Ecto neural progenitor cell (in vitro differentiated cells): ENCODE measurements around the gene UGT2B11.
"Not testable (repeated sequence)": the region's sequence is repeated elsewhere in the genome, so short reads cannot be mapped to it uniquely, and the experiment has no call there.

Experiments
- DNase-seq: peaks from one replicate; pipeline ENCODE4 v3.0.0-alpha.2; 2018; ENCODE audit warnings: low spot score

UGT2B11 gene

GRCh38 chr4:69169171-69169570 lies 45.4 kb downstream of the UGT2B11 start:
- not testable (repeated sequence) for DNase-seq

GRCh38 chr4:69167300-69167699 lies 47.2 kb downstream of the UGT2B11 start:
- no peak for DNase-seq

DNA sequence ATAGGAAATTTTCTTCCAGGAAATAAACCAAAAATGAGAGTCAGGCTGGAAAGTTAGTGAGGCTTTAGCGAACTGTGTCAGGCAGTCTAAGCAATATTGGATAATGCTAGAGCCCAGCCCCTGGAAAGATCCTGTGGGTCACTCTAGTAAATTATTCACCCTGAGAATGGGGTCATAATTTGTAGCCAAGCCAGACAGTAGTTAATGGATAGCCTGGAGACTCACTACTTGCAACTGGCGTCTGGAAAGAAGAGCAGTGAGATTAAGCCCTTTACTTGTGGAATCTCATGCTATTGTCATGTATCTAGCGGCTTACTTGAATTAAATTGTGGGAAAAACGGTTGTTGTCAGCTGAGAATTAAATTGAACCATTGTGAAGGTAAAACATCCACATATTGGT lies 48.2 kb downstream of the UGT2B11 start:
- DNase-seq: not testable (repeated sequence)

- DNase-seq: not testable (repeated sequence)
These were observed 48.8 kb downstream of the UGT2B11 start for GRCh38 chr4:69165707-69166106.

GRCh38 chr4:69156913-69157312 lies 57.6 kb downstream of the UGT2B11 start:
- DNase-seq: no peak

GRCh38 chr4:69154021-69154420 lies 60.5 kb downstream of the UGT2B11 start:
- DNase-seq: no peak
